ES-I3 (cell line): ENCODE measurements around the gene ZFP2.
"Not testable (repeated sequence)": the region's sequence is repeated elsewhere in the genome, so short reads cannot be mapped to it uniquely, and the experiment has no call there.

Experiments used
- H3K36me3 ChIP-seq: 2 replicates; pipeline ENCODE4 v1.6.1; 2013; ENCODE audit warnings: mild to moderate bottlenecking, low read length, control low read depth, moderate library complexity; ENCODE audit not compliant: insufficient read depth
- H3K4me1 ChIP-seq: 2 replicates; pipeline ENCODE4 v1.6.1; 2013; ENCODE audit warnings: mild to moderate bottlenecking, control low read depth, low read length; ENCODE audit not compliant: insufficient read depth
- H3K9ac ChIP-seq: 2 replicates; pipeline ENCODE4 v1.6.1; 2013; ENCODE audit warnings: low read depth, mild to moderate bottlenecking, low read length, moderate library complexity
- H3K9me3 ChIP-seq: 2 replicates; pipeline ENCODE4 v1.6.1; 2013; ENCODE audit warnings: mild to moderate bottlenecking, low read length, moderate library complexity; ENCODE audit not compliant: control insufficient read depth, insufficient read depth

The ZFP2 gene

GRCh38 chr5:178895615-178896571, at the start of gene ZFP2:
Gene ZFP2, plus strand, starts transcription at chr5:178895913. Its CDS starts 35,401 bp downstream, at chr5:178931314.
- Histone ChIP-seq H3K9me3 (no peaks in the 10 kb centered on the region), H3K36me3 (no peaks in the 10 kb centered on the region), H3K4me1 (no peaks in the 10 kb centered on the region), H3K9ac (peak within 1 kb of the TSS; percentile 82)

GRCh38 chr5:178849316-178849715, 46.4 kb upstream of the ZFP2 start:
- no peaks in the 10 kb centered on the region for H3K36me3 ChIP-seq
- no peaks in the 10 kb centered on the region for H3K9me3 ChIP-seq

GRCh38 chr5:178851951-178852350, 43.8 kb upstream of the ZFP2 start:
- H3K9me3 ChIP-seq: no peaks in the 10 kb centered on the region
- no peaks in the 10 kb centered on the region for H3K36me3 ChIP-seq
- H3K4me1 ChIP-seq: no peaks in the 10 kb centered on the region; the same call in 1 of the 2 replicates
- no peak overlapping the region for H3K9ac ChIP-seq

More at GRCh38 chr5:178849316-178849715, 46.4 kb upstream of the ZFP2 start:
- Histone ChIP-seq H3K9ac (no peak overlapping the region), H3K4me1 (no peaks in the 10 kb centered on the region; the same call in 1 of the 2 replicates)

- no peaks in the 10 kb centered on the region for H3K9me3 ChIP-seq
- H3K4me1 ChIP-seq: no peaks in the 10 kb centered on the region; the same call in 1 of the 2 replicates
- H3K9ac ChIP-seq: no peak overlapping the region
- H3K36me3 ChIP-seq: no peaks in the 10 kb centered on the region
Observed at GRCh38 chr5:178854284-178854683, 41.4 kb upstream of the ZFP2 start.

GRCh38 chr5:178859625-178860521, 35.8 kb upstream of the ZFP2 start, which contains the start of gene ZNF354B:
Gene ZNF354B, plus strand, starts transcription at chr5:178859953. Its CDS starts 1,095 bp downstream, at chr5:178861048.
- H3K9ac ChIP-seq: peak within 1 kb of the TSS; percentile 60
- H3K4me1 ChIP-seq: no peaks in the 10 kb centered on the region
- H3K36me3 ChIP-seq: no peaks in the 10 kb centered on the region
- H3K9me3 ChIP-seq: no peaks in the 10 kb centered on the region

- H3K36me3 ChIP-seq, H3K4me1 ChIP-seq, H3K9me3 ChIP-seq: not testable (repeated sequence)
- H3K9ac ChIP-seq: peak overlapping the region; percentile 60; the same call in 1 of the 2 replicates
Observed at GRCh38 chr5:178860615-178861014, 35.1 kb upstream of the ZFP2 start.

GRCh38 chr5:178861627-178862026, 34.1 kb upstream of the ZFP2 start:
- Histone ChIP-seq H3K9me3 (no peaks in the 10 kb centered on the region), H3K9ac (no peak overlapping the region), H3K4me1 (no peaks in the 10 kb centered on the region), H3K36me3 (peaks cover under 1% of the 10 kb centered on the region; the same call in 1 of the 2 replicates)

- H3K4me1 ChIP-seq: no peaks in the 10 kb centered on the region
- peaks cover 7% of the 10 kb centered on the region; the same call in 1 of the 2 replicates for H3K36me3 ChIP-seq
- H3K9me3 ChIP-seq: no peaks in the 10 kb centered on the region; the same call in 1 of the 2 replicates
- H3K9ac ChIP-seq: no peak overlapping the region
Observed at GRCh38 chr5:178866946-178867345, 28.8 kb upstream of the ZFP2 start.

- Histone ChIP-seq H3K9ac (no peak overlapping the region), H3K36me3 (peaks cover 7% of the 10 kb centered on the region; the same call in 1 of the 2 replicates), H3K9me3 (no peaks in the 10 kb centered on the region; the same call in none of the 2 replicates)
Observed at GRCh38 chr5:178869577-178869976, 26.1 kb upstream of the ZFP2 start.

GRCh38 chr5:178870411-178870810, 25.3 kb upstream of the ZFP2 start:
- H3K9ac ChIP-seq: no peak overlapping the region
- H3K4me1 ChIP-seq: no peaks in the 10 kb centered on the region
- H3K9me3 ChIP-seq: no peaks in the 10 kb centered on the region; the same call in none of the 2 replicates
- H3K36me3 ChIP-seq: peaks cover 7% of the 10 kb centered on the region; the same call in 1 of the 2 replicates

More at GRCh38 chr5:178869577-178869976, 26.1 kb upstream of the ZFP2 start:
- no peaks in the 10 kb centered on the region for H3K4me1 ChIP-seq

- 0 out of 2 replicates have a peak, but pooled peaks cover 4% of the 10 kb centered on the region for H3K36me3 ChIP-seq
- H3K4me1 ChIP-seq: no peaks in the 10 kb centered on the region
- peaks cover 4% of the 10 kb centered on the region for H3K9me3 ChIP-seq
- no peak overlapping the region for H3K9ac ChIP-seq
Observed at GRCh38 chr5:178872302-178872701, 23.4 kb upstream of the ZFP2 start.

- not testable (repeated sequence) for H3K36me3 ChIP-seq
- H3K9me3 ChIP-seq: peaks cover 37% of the 10 kb centered on the region
Observed at GRCh38 chr5:178883115-178883694, 12.5 kb upstream of the ZFP2 start.

GRCh38 chr5:178883815-178884430, 11.8 kb upstream of the ZFP2 start:
- Histone ChIP-seq H3K4me1 (no peaks in the 10 kb centered on the region), H3K36me3 (peaks cover 13% of the 10 kb centered on the region), H3K9ac (no peak overlapping the region), H3K9me3 (peaks cover 38% of the 10 kb centered on the region)

More at GRCh38 chr5:178883115-178883694, 12.5 kb upstream of the ZFP2 start:
- not testable (repeated sequence) for H3K9ac ChIP-seq, H3K4me1 ChIP-seq
